ENCODE results near the gene KLF6.
A peak's percentile ranks its signal among the peaks of the same experiment; 100 is the strongest.

Gene KLF6

DNA sequence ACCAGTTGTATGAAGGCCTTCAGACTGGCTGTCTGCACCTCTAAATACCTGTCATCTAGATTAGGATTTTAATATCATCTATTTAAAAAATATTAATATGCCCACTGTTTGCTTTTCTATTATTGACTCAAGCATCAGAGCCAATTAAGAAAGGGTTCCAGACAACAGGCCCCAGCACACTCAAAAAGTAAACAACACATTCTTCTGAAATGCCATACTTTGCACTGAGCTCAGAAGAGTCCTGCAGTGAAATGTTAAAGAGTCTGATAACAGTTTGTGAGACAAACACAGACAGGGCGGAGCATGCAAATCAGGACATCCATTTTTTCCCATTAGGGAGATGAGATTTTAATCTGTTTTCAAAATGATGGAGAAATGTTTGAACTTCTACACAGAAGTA, 45.9 kb upstream of the KLF6 start:
- TF ChIP-seq, protein P1, sequence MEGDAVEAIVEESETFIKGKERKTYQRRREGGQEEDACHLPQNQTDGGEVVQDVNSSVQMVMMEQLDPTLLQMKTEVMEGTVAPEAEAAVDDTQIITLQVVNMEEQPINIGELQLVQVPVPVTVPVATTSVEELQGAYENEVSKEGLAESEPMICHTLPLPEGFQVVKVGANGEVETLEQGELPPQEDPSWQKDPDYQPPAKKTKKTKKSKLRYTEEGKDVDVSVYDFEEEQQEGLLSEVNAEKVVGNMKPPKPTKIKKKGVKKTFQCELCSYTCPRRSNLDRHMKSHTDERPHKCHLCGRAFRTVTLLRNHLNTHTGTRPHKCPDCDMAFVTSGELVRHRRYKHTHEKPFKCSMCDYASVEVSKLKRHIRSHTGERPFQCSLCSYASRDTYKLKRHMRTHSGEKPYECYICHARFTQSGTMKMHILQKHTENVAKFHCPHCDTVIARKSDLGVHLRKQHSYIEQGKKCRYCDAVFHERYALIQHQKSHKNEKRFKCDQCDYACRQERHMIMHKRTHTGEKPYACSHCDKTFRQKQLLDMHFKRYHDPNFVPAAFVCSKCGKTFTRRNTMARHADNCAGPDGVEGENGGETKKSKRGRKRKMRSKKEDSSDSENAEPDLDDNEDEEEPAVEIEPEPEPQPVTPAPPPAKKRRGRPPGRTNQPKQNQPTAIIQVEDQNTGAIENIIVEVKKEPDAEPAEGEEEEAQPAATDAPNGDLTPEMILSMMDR (IDR thresholded peaks at IDR 0.05; ENCODE audit: control extremely low read depth, extremely low read depth, low read depth, missing control alignments), result no peak
- ChIA-PET CTCF (interaction anchor here (1.0 to 3.5 kb wide), 4 partner anchors 15 to 41 kb away, joined by 3 to 10 read pairs (median 4); no protein-coding TSS in a partner anchor), POLR2A (interaction anchor here (0.5 to 1.2 kb wide), 2 partner anchors 22 to 872 kb away, joined by 3 read pairs; no protein-coding TSS in a partner anchor)
- DNase-seq (ENCODE audit: extremely low spot score), result no peak

DNA sequence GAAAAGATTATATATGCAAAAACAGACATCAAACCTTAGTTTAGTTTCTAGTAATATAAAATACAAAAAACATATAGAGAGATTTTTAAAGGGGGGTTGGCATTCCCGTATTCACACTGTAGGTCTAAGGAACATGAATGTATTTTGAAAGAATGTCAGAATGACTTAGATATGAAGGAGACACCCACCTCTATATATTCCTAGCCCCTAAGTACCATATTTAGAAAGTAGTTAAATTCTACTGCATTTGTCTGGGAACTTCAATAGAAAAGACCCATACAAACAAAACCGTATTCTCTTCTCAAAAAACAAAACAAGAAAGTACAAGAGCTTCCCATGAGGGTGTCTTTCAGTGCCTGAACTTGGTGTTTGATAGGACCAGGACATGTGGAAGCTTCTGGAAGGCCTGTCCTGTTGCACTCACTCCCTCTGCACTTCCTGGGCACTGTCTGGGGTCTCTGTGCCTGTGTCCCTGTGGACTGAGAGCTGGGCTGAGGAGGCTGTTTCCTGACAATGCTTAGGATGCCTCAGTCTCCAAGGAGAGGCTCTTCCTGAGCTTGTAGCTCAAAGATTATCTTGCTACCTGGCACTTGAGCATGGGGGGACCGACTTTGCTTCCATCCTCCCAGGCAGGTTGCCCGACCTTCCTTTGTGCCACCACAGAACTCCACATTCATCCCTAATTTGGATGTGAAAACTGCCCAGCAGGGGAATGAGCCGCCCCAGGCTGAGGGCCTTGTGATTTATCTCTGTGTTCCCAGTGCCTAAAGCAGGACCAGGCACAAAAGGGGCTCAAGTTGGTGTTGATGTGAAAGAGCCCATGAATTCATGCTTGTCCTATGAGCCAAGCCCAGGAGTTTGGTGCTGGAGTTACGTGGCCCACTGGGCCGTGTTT, 44.4 kb upstream of the KLF6 start:
- ChIA-PET POLR2A (interaction anchor here (0.9 to 2.0 kb wide), 2 partner anchors 19 to 44 kb away, joined by 3 to 6 read pairs; partner anchors contain the start of gene KLF6), CTCF (interaction anchor here (0.6 to 3.5 kb wide), 9 partner anchors 13 to 254 kb away, joined by 3 to 10 read pairs (median 3); no protein-coding TSS in a partner anchor)
- no peak for DNase-seq (ENCODE audit: extremely low spot score)
- TF ChIP-seq, protein P1 (IDR thresholded peaks at IDR 0.05; ENCODE audit: control extremely low read depth, extremely low read depth, low read depth, missing control alignments), result no peak

DNA sequence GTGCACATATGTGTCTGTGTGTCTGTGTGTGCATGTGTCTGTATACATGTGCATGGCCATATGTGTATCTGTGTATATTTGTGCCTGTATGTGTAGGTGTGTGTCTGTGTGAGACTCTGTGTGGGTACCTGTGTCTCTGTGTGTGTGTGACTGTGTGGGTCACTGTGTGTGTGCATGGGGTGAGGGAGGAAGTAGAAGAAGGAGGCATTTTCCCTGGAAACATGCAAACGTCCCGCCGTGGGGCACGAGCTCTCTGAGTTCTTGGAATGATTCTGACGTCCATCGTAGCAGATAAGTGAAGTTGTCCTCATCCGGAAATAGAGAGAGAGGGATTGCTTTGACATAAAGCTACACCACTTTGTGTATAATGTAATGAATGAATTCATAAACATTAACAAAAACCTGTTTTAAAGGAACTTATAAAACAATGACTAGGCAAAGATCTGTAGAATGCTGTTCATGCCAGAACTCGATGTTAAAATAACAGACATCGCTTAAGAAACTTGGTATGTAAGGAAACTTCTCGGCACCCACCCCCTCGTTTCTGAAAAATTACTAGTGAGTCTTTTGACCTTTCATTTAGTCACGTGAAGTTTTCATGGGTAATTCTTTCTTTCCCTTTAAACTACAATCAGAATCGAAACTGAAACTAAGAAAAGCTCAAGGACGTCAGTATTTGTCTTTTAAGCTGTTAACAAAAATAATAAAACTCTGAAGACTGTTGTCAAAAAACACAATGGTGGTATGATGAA, 43.6 kb upstream of the KLF6 start:
- TF ChIP-seq, protein P1 (IDR thresholded peaks at IDR 0.05; ENCODE audit: control extremely low read depth, extremely low read depth, low read depth, missing control alignments), result no peak
- DNase-seq (ENCODE audit: extremely low spot score), result peak; percentile 66
- ChIA-PET CTCF (interaction anchor here (0.6 to 3.5 kb wide), 9 partner anchors 12 to 253 kb away, joined by 3 to 10 read pairs (median 3); no protein-coding TSS in a partner anchor), POLR2A (interaction anchor here (0.6 to 2.0 kb wide), 3 partner anchors 17 to 43 kb away, joined by 3 to 6 read pairs (median 4); partner anchors contain the start of gene KLF6)

DNA sequence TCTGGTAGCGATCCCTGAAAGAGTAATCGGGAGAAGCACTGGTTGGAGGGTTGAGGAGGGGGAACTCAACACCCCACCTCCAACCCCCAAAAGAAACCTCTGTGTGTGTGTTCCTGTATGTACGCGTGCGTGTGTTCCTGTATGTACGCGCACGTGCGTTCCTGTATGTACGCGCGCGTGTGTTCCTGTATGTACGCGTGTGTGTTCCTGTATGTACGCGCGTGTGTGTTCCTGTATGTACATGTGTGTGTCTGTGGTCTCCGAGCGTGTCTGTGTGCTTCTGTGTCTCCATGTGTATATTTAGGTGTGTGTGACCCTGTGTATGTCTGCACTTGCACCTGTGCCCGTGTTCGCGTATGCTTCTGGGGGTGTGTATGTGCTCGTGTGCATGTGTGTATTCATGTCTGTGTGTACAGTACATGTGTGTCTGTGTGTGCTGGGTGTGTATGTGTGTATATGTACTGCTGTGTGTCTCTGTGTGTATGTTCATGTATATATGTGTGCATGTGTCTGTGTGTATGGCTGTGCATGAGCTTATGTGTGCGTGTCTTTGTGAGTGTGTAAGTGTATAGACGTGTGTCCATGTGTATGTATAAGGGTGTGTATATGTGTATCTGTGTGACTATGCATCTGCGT, 42.9 kb upstream of the KLF6 start:
- no peak for DNase-seq (ENCODE audit: extremely low spot score)
- TF ChIP-seq, protein P1 (IDR thresholded peaks at IDR 0.05; ENCODE audit: control extremely low read depth, extremely low read depth, low read depth, missing control alignments), result no peak
- CTCF ChIA-PET, result interaction anchor here (1.2 to 2.4 kb wide), 7 partner anchors 11 to 65 kb away, joined by 3 to 7 read pairs (median 3); partner anchors contain the start of gene KLF6
- POLR2A ChIA-PET, result interaction anchor here (2.0 kb wide), 1 partner anchor 43 kb away, joined by 6 read pairs; the partner anchor contains the start of gene KLF6

DNA sequence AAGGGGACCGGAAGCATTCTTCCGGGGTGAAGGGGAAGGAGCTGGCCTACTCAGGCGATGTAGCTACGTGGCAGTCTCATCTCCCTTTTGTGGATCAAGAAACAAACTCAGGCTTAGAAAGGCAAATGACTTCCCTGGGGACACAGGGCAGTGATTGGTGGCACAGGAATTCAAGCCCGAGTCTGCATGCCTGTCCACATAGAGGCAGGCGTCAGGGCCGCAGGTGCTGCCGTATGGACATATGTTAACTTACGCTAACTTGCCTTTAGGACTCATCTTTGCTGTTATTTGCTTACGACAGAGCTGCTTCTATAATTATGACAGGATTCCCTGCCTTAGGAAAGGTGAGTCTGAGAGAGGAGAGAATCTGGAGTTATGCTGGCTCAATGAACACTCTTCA, 42.3 kb upstream of the KLF6 start:
- POLR2A ChIA-PET, result no interaction called here
- no peak for DNase-seq (ENCODE audit: extremely low spot score)
- CTCF ChIA-PET, result interaction anchor here (1.2 to 1.5 kb wide), 2 partner anchors 24 to 42 kb away, joined by 3 to 4 read pairs; partner anchors contain the start of gene KLF6
- TF ChIP-seq, protein P1 (IDR thresholded peaks at IDR 0.05; ENCODE audit: control extremely low read depth, extremely low read depth, low read depth, missing control alignments), result no peak

Measured in GM10248 (cell line).